ENCODE results near the gene TNFRSF19.
"Not testable (repeated sequence)": the region's sequence is repeated elsewhere in the genome, so short reads cannot be mapped to it uniquely, and the experiment has no call there.

Gene TNFRSF19

DNA sequence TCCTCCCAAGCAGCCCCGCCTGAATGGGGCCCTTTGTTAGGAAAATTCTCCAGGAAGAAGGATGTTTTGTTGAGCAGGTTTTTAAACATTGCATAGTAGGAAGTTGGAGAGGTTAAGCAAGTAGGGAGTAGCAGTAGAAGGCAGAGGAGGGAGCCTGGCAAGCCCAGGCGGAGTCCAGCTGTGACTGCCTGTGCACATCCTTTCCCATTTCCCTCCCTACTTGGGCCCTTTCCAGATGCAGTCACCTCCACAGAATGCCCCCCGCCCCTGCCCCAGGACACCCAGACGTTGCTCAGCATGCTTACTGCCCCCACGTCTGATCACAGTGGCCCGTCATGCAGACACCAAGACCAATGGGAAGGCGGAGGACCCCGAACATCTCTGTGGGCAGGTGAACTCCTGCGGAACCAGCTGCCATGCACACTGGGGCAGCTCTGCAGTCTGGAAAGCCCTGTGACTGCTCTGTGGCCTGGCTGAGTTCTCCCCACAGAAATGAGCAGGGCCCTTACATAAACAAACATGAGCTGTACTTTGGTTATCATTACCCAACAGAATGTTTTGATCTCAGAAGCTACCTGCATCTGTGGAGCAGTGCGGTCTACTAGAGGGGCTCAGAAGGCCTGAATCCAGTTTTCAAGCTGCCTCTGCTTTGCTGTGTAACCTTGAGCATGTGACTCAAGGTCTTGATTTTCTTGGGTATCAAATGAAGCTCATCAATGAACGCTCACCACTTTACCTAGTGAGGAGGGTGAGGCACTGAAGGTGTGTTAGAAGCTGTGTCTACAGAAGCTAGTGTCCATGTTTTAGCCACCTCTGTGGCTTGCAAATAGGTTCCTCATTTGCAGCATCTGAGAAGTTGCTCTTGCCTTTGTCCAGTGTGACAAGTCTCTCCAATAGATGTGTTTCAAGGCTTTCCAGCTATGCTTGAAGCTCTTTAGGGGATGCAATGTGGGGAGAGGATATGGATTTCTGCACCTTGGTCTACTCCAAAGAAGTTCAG is 84.2 kb downstream of the TNFRSF19 start:
- no peak for DNase-seq (ENCODE audit: low read depth in 3 of 3)

GRCh38 chr13:23655321-23655720 is 85.1 kb downstream of the TNFRSF19 start:
- no peak for DNase-seq (ENCODE audit: low read depth in 3 of 3)

DNA sequence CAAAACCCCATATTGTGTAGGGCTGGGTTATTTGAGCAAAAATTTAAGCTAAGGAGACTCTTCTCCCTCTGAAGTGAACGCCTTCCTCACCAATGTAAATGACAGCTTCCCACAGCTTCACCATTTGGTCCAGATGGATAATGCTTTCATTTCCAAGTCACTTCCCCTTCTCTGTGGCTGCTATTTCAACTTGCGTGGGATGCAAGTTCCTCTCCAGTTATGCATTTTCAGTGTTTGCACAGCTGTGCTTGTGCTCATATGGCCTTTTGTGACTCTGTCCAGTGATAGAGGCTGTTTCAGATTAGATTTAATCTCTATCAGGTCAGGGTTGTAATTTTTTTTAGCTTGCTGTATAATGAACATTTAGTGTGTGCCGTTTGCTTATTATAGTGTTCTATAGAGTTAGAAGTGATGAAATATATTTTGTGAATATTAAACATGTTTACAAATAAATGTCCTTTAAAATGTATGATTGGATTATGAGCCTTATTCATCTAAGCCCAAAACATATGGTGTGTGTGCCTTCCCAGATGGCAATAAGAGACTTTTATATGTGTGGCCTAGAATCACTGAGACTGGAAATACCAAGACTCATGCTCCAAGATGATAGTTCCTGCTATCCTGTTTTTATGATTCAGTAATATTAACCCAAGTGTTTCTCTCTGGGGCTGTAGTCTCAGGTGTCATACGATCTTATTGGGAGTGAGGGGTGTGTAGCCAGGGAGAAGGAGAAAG is 86.6 kb downstream of the TNFRSF19 start:
- DNase-seq (ENCODE audit: low read depth in 3 of 3), result no peak

DNA sequence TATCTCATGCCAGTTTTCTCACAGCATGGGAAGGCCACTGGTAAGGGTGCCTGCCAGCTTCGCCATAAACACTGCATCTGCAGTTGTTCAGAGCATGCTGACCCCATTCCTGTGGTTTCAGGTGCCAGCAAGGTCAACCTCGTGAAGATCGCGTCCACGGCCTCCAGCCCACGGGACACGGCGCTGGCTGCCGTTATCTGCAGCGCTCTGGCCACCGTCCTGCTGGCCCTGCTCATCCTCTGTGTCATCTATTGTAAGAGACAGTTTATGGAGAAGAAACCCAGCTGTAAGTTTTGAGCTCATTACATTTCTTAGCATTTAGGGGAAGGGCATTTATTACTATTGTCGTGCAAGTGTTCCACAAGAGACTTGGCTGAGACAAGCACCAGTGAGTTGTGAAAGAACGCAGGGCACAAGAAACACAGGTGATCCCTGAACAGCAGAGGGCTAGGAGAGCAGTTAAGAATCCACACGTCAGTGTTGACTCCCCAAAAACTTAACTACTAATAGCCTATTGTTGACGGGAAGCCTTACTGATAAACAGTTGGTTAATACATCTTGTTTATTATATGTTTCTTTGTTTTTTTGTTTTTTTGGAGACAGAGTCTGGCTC is 88.8 kb downstream of the TNFRSF19 start:
- DNase-seq (ENCODE audit: low read depth in 3 of 3), result no peak

- DNase-seq (ENCODE audit: low read depth in 3 of 3), result no peak
Measured at GRCh38 chr13:23660249-23660648, 90.0 kb downstream of the TNFRSF19 start.

DNA sequence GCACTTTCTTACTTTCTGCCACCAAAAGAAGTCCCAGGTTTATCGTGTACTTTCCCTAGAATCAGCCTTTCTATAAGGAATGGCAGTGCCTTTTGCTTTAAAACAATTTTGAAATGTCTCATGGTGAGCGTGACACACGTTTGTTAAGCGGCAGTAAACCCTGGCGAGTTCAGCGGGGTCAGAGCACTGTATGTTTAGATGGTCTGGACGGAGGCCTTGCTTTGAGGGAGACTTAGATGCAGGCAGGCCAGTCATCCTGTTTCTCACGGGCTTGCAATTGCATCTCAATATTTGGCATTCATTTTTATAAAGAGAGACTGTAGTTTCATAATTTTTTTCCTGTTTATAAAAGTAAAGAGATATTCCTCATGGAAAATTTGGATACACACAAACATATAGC is 96.4 kb downstream of the TNFRSF19 start:
- DNase-seq (ENCODE audit: low read depth in 3 of 3), result no peak

- DNase-seq (ENCODE audit: low read depth in 3 of 3), result no peak
Measured at GRCh38 chr13:23667750-23668149, 97.5 kb downstream of the TNFRSF19 start.

- DNase-seq (ENCODE audit: low read depth in 3 of 3), result no peak
Measured at GRCh38 chr13:23668562-23668961, 98.3 kb downstream of the TNFRSF19 start.

DNA sequence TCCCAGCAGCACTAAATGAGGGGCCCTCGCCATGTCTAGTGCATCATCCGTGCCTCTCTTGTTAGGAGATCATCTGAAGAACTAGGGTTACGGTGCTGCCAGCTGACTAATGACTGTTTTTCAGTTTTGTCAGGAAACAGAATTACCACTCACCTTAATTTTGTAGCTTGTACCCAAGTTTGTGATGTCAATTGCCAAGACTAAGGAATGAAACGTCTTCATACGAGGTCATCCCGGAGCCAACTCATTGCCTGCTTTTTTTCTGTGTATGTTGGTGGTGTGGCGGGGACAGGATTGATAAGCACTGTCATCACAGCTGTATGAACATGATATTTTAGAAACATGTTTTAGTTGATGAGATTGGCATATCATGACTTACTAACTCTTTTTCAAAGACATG is 100.6 kb downstream of the TNFRSF19 start:
- DNase-seq (ENCODE audit: low read depth in 3 of 3), result no peak

GRCh38 chr13:23671377-23671776 is 101.2 kb downstream of the TNFRSF19 start:
- no peak for DNase-seq (ENCODE audit: low read depth in 3 of 3)

DNA sequence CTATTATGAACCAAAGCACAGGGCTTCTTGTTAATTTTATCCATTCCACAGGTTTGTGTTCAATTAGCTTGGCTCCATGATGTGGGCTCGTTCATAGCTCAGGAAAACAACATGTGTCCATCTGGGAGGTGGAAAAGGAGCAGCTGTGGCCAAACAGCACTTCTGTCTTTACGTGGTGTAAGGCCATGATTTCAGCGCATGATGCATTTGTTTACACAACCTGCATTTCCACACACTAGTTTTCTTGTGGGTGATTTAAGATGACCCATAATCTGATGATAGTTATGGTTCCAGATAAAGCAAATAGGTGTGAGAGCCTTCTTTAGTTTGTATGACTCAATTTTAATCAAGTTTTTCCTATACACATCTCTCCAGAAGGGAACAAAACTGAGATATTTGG is 101.7 kb downstream of the TNFRSF19 start:
- no peak for DNase-seq (ENCODE audit: low read depth in 3 of 3)

DNA sequence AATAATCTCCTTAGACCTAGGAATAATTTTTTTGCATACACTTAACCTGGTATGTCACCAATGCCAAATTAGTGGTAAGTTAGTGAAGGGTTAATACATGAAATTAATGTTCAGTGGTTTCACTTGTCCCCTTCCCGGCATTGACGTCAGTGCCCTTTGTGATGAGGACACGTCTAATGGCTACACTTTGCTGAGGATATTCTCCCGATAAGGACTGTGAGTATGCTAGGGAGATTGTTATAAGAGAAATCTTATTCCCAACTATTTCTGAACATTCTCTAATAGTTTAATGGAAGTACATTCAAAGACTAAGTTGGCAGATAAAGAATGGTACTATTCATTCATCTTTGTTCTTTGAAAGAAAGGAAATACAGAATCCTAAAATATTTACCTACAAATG is 102.4 kb downstream of the TNFRSF19 start:
- no peak for DNase-seq (ENCODE audit: low read depth in 3 of 3)

DNA sequence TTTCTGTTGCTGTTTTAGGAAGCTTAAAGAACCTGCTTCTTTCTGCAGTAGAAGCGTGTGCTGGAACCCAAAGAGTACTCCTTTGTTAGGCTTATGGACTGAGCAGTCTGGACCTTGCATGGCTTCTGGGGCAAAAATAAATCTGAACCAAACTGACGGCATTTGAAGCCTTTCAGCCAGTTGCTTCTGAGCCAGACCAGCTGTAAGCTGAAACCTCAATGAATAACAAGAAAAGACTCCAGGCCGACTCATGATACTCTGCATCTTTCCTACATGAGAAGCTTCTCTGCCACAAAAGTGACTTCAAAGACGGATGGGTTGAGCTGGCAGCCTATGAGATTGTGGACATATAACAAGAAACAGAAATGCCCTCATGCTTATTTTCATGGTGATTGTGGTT is 103.1 kb downstream of the TNFRSF19 start:
- no peak for DNase-seq (ENCODE audit: low read depth in 3 of 3)

DNA sequence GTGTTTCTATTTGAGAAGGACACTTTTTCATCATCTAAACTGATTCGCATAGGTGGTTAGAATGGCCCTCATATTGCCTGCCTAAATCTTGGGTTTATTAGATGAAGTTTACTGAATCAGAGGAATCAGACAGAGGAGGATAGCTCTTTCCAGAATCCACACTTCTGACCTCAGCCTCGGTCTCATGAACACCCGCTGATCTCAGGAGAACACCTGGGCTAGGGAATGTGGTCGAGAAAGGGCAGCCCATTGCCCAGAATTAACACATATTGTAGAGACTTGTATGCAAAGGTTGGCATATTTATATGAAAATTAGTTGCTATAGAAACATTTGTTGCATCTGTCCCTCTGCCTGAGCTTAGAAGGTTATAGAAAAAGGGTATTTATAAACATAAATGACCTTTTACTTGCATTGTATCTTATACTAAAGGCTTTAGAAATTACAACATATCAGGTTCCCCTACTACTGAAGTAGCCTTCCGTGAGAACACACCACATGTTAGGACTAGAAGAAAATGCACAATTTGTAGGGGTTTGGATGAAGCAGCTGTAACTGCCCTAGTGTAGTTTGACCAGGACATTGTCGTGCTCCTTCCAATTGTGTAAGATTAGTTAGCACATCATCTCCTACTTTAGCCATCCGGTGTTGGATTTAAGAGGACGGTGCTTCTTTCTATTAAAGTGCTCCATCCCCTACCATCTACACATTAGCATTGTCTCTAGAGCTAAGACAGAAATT is 103.8 kb downstream of the TNFRSF19 start:
- no peak for DNase-seq (ENCODE audit: low read depth in 3 of 3)

- no peak for DNase-seq (ENCODE audit: low read depth in 3 of 3)
Measured at GRCh38 chr13:23674795-23675640, 104.8 kb downstream of the TNFRSF19 start.

- DNase-seq (ENCODE audit: low read depth in 3 of 3), result not testable (repeated sequence)
Measured at GRCh38 chr13:23677679-23678288, 107.6 kb downstream of the TNFRSF19 start.

- no peak for DNase-seq (ENCODE audit: low read depth in 3 of 3)
Measured at GRCh38 chr13:23678795-23679194, 108.6 kb downstream of the TNFRSF19 start.

GRCh38 chr13:23679220-23679619 is 109.0 kb downstream of the TNFRSF19 start:
- DNase-seq (ENCODE audit: low read depth in 3 of 3), result no peak

GRCh38 chr13:23680845-23681669 is 110.8 kb downstream of the TNFRSF19 start:
- no peak for DNase-seq (ENCODE audit: low read depth in 3 of 3)
